ENCODE measurements around the gene PDSS1. TPM values are rescaled to one million over a fixed set of nuclear protein-coding genes. Genes with fewer than 3 reads are reported as not detected.

Gene PDSS1
- total and polyA plus RNA-seq, 4 donors, result 6.0 to 7.6 (median 7.1) TPM

- 91% methylated on average over 4 of the region's 4 CpGs for WGBS
- peaks cover 0 to 9% (median 2%) of the 10 kb centered on the region in 4 donors for H3K36me3 ChIP-seq (ENCODE audit: control insufficient read depth in 4 of 4, insufficient read depth in 3 of 4, low read depth in 1 of 4, low read length in 3 of 4)
Measured at GRCh38 chr10:26755443-26755903, 58.0 kb downstream of the PDSS1 start.

DNA sequence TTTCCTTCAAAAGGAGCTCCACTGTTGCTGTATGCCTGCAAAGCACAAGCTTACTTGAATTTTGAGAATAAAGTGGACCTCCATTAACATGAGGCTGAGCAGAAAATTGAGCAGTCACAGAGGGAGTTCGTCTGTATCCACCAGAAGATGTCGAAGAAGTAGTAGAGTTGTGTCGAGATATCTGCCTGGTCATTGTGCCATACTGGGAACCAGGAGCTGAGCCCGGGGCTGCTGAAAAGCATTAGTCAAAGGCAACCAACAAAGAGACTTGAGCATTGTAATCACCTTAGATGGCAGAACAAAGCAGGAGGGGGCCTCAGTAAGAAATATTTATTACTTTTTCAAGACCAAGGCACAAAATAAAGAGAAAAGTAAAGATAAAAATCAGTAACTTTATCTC is 61.5 kb downstream of the PDSS1 start:
- H3K9me3 ChIP-seq (ENCODE audit: control insufficient read depth in 4 of 4, low read length in 3 of 4), result no peaks in the 10 kb centered on the region
- H3K27ac ChIP-seq (ENCODE audit: low read depth in 1 of 2, low read length in 2 of 2), result no peak overlapping the region
- 91% methylated on average over 4 of the region's 4 CpGs for WGBS
- H3K9ac ChIP-seq (ENCODE audit: low read depth in 1 of 2, low read length in 2 of 2), result no peak overlapping the region
- peaks cover 0 to 9% (median 3%) of the 10 kb centered on the region in 4 donors for H3K36me3 ChIP-seq (ENCODE audit: control insufficient read depth in 4 of 4, insufficient read depth in 3 of 4, low read depth in 1 of 4, low read length in 3 of 4)
- no peak overlapping the region for H3K4me3 ChIP-seq (ENCODE audit: low read depth in 1 of 3, low read length in 3 of 3)
- DNase-seq (ENCODE audit: low spot score), result no peak
- H3K27me3 ChIP-seq (ENCODE audit: control insufficient read depth in 4 of 4, insufficient read depth in 4 of 4, low read length in 3 of 4), result no peaks in the 10 kb centered on the region
- H3K4me1 ChIP-seq (ENCODE audit: control insufficient read depth in 4 of 4, insufficient read depth in 4 of 4, low read length in 3 of 4), result no peaks in the 10 kb centered on the region
- no peak for TF ChIP-seq EGR1 (IDR thresholded peaks at IDR 0.05; ENCODE audit: low read depth in 2 of 2)
- TF ChIP-seq, protein P1, sequence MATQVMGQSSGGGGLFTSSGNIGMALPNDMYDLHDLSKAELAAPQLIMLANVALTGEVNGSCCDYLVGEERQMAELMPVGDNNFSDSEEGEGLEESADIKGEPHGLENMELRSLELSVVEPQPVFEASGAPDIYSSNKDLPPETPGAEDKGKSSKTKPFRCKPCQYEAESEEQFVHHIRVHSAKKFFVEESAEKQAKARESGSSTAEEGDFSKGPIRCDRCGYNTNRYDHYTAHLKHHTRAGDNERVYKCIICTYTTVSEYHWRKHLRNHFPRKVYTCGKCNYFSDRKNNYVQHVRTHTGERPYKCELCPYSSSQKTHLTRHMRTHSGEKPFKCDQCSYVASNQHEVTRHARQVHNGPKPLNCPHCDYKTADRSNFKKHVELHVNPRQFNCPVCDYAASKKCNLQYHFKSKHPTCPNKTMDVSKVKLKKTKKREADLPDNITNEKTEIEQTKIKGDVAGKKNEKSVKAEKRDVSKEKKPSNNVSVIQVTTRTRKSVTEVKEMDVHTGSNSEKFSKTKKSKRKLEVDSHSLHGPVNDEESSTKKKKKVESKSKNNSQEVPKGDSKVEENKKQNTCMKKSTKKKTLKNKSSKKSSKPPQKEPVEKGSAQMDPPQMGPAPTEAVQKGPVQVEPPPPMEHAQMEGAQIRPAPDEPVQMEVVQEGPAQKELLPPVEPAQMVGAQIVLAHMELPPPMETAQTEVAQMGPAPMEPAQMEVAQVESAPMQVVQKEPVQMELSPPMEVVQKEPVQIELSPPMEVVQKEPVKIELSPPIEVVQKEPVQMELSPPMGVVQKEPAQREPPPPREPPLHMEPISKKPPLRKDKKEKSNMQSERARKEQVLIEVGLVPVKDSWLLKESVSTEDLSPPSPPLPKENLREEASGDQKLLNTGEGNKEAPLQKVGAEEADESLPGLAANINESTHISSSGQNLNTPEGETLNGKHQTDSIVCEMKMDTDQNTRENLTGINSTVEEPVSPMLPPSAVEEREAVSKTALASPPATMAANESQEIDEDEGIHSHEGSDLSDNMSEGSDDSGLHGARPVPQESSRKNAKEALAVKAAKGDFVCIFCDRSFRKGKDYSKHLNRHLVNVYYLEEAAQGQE (IDR thresholded peaks at IDR 0.05), result no peak
- TF ChIP-seq RAD21 (IDR thresholded peaks at IDR 0.05), result no peak
- no peak for TF ChIP-seq ATF3 (IDR thresholded peaks at IDR 0.05)
- no peak for TF ChIP-seq RXRA (IDR thresholded peaks at IDR 0.05)
- TF ChIP-seq NR2F2 (IDR thresholded peaks at IDR 0.05), result no peak
- TF ChIP-seq MAX (IDR thresholded peaks at IDR 0.05), result no peak
- TF ChIP-seq HNF4A (conservative IDR thresholded peaks at IDR 0.05), result no peak
- TF ChIP-seq TAF1 (conservative IDR thresholded peaks at IDR 0.05), result no peak
- TF ChIP-seq FOXA1 (IDR thresholded peaks at IDR 0.05), result no peak
- TF ChIP-seq HNF4G (IDR thresholded peaks at IDR 0.05), result no peak
- TF ChIP-seq YY1 (IDR thresholded peaks at IDR 0.05), result no peak
- TF ChIP-seq GABPA (IDR thresholded peaks at IDR 0.05 in 1 of 2, conservative IDR thresholded peaks at IDR 0.05 in 1 of 2), result no peak
- no peak for TF ChIP-seq FOXA2 (IDR thresholded peaks at IDR 0.05)
- TF ChIP-seq, protein P2, sequence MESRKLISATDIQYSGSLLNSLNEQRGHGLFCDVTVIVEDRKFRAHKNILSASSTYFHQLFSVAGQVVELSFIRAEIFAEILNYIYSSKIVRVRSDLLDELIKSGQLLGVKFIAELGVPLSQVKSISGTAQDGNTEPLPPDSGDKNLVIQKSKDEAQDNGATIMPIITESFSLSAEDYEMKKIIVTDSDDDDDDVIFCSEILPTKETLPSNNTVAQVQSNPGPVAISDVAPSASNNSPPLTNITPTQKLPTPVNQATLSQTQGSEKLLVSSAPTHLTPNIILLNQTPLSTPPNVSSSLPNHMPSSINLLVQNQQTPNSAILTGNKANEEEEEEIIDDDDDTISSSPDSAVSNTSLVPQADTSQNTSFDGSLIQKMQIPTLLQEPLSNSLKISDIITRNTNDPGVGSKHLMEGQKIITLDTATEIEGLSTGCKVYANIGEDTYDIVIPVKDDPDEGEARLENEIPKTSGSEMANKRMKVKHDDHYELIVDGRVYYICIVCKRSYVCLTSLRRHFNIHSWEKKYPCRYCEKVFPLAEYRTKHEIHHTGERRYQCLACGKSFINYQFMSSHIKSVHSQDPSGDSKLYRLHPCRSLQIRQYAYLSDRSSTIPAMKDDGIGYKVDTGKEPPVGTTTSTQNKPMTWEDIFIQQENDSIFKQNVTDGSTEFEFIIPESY (IDR thresholded peaks at IDR 0.05), result no peak

More at GRCh38 chr10:26755443-26755903, 58.0 kb downstream of the PDSS1 start:
- H3K4me1 ChIP-seq (ENCODE audit: control insufficient read depth in 4 of 4, insufficient read depth in 4 of 4, low read length in 3 of 4), result no peaks in the 10 kb centered on the region
- no peak overlapping the region for H3K4me3 ChIP-seq (ENCODE audit: low read depth in 1 of 3, low read length in 3 of 3)
- H3K27me3 ChIP-seq (ENCODE audit: control insufficient read depth in 4 of 4, insufficient read depth in 4 of 4, low read length in 3 of 4), result no peaks in the 10 kb centered on the region
- TF ChIP-seq HNF4A (conservative IDR thresholded peaks at IDR 0.05) (no peak), CTCF (IDR thresholded peaks at IDR 0.05; ENCODE audit: low read depth, low read length, missing input control) (no peak), FOXA2 (IDR thresholded peaks at IDR 0.05) (no peak), FOXA1 (IDR thresholded peaks at IDR 0.05) (no peak), JUND (IDR thresholded peaks at IDR 0.05) (no peak), GABPA (IDR thresholded peaks at IDR 0.05 in 1 of 2, conservative IDR thresholded peaks at IDR 0.05 in 1 of 2) (no peak)
- TF ChIP-seq, protein P2 (IDR thresholded peaks at IDR 0.05), result no peak
- H3K27ac ChIP-seq (ENCODE audit: low read depth in 1 of 2, low read length in 2 of 2), result no peak overlapping the region
- H3K9ac ChIP-seq (ENCODE audit: low read depth in 1 of 2, low read length in 2 of 2), result no peak overlapping the region
- DNase-seq (ENCODE audit: low spot score), result no peak
- H3K9me3 ChIP-seq (ENCODE audit: control insufficient read depth in 4 of 4, low read length in 3 of 4), result no peaks in the 10 kb centered on the region

All from liver (tissue), 9 donors.